Activated T-cell treated with anti-CD3 and anti-CD28 coated beads, Interleukin-2, amount 50 U/mL, for 24 hours (primary cell): Measurements from ENCODE around the gene CORO1C.
A peak's percentile ranks its signal among the peaks of the same experiment; 100 is the strongest.

ENCODE experiments used
- DNase-seq: peaks from one replicate; pipeline ENCODE4 v3.0.0-alpha.2; 2020
- H3K27ac Mint-ChIP-seq: 2 replicates; pipeline ENCODE4 v1.8.0; 2020; ENCODE audit warnings: mild to moderate bottlenecking, mixed read lengths
- H3K27me3 Mint-ChIP-seq: 2 replicates; pipeline ENCODE4 v1.8.0; 2020; ENCODE audit warnings: mixed read lengths
- H3K36me3 Mint-ChIP-seq: 2 replicates; pipeline ENCODE4 v1.8.0; 2020; ENCODE audit warnings: low read depth, mixed read lengths
- H3K4me1 Mint-ChIP-seq: 2 replicates; pipeline ENCODE4 v1.8.0; 2020; ENCODE audit warnings: low read depth, mixed read lengths
- H3K4me3 Mint-ChIP-seq: 2 replicates; pipeline ENCODE4 v1.8.0; 2020; ENCODE audit warnings: mild to moderate bottlenecking, moderate library complexity, mixed read lengths
- H3K9me3 Mint-ChIP-seq: 2 replicates; pipeline ENCODE4 v1.8.0; 2020; ENCODE audit warnings: mixed read lengths

The CORO1C gene

GRCh38 chr12:108616941-108617858 is 114.1 kb downstream of the CORO1C start:
- H3K27ac Mint-ChIP-seq = peak overlapping the region; percentile 97
- H3K36me3 Mint-ChIP-seq = peaks cover 28% of the 10 kb centered on the region
- H3K4me3 Mint-ChIP-seq = peak overlapping the region; percentile 51
- no peaks in the 10 kb centered on the region for H3K27me3 Mint-ChIP-seq
- H3K9me3 Mint-ChIP-seq = peaks cover 12% of the 10 kb centered on the region
- peak; percentile 83 for DNase-seq
- peaks cover 52% of the 10 kb centered on the region for H3K4me1 Mint-ChIP-seq

GRCh38 chr12:108616359-108616758 is 115.0 kb downstream of the CORO1C start:
- Mint-ChIP-seq H3K27ac (peak overlapping the region; percentile 97), H3K36me3 (peaks cover 19% of the 10 kb centered on the region), H3K4me3 (no peak overlapping the region), H3K4me1 (peaks cover 57% of the 10 kb centered on the region), H3K27me3 (no peaks in the 10 kb centered on the region), H3K9me3 (peaks cover 12% of the 10 kb centered on the region)
- no peak for DNase-seq

DNA sequence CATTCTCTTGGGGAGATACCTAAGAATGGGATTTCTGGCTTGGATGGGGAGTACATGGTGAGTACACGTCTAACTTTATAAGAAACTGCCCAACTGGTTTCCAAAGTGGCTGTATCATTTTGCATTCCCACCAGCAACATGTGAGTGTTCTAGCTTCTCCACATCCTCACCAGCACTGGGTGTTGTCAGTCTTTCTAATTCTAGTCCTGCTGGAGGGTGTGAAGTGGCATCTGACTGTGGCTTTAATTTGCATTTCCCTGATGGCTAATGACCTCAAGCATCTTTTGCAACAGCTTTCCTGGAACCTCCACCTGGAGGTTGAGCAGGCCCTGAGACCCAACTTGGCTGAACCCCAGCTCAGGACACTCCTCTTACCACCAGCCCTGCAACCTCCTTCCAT is 115.4 kb downstream of the CORO1C start:
- Mint-ChIP-seq H3K36me3 (peaks cover 15% of the 10 kb centered on the region), H3K27ac (peak overlapping the region; percentile 97), H3K4me1 (peaks cover 54% of the 10 kb centered on the region), H3K27me3 (no peaks in the 10 kb centered on the region), H3K9me3 (peaks cover 12% of the 10 kb centered on the region), H3K4me3 (no peak overlapping the region)
- no peak for DNase-seq

- Mint-ChIP-seq H3K4me3 (no peak overlapping the region), H3K27ac (peak overlapping the region; percentile 23), H3K4me1 (peaks cover 52% of the 10 kb centered on the region), H3K27me3 (no peaks in the 10 kb centered on the region), H3K36me3 (peaks cover 6% of the 10 kb centered on the region), H3K9me3 (peaks cover 12% of the 10 kb centered on the region)
- no peak for DNase-seq
These were observed 116.7 kb downstream of the CORO1C start for GRCh38 chr12:108614639-108615038.

- Mint-ChIP-seq H3K4me3 (no peak overlapping the region), H3K27ac (no peak overlapping the region), H3K9me3 (peaks cover 12% of the 10 kb centered on the region), H3K4me1 (peaks cover 52% of the 10 kb centered on the region), H3K27me3 (no peaks in the 10 kb centered on the region), H3K36me3 (peaks cover 6% of the 10 kb centered on the region)
- no peak for DNase-seq
These were observed 117.3 kb downstream of the CORO1C start for GRCh38 chr12:108614041-108614440.

DNA sequence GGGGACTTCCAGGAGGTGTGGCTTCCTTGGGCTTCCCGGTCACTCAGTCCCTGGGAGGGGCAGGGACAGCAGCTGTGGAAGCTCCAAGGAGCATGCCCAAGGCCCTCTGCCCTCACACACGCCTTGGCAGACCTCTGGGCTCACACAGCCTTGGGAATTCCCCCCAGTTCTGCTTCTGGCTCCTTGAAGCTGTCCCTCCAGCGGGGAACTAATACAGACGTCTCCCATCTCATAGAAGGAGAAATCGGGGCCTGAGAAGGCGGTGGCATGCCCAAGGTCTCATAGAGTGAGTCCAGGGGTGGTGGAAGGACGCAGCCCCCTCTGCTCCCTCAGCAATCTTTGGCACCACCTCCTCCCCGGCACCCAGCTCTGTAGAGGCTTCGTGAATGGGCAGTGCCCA is 117.8 kb downstream of the CORO1C start:
- Mint-ChIP-seq H3K27ac (no peak overlapping the region), H3K4me1 (peaks cover 51% of the 10 kb centered on the region), H3K27me3 (no peaks in the 10 kb centered on the region), H3K4me3 (no peak overlapping the region), H3K9me3 (peaks cover 12% of the 10 kb centered on the region), H3K36me3 (peaks cover 6% of the 10 kb centered on the region)
- no peak for DNase-seq

DNA sequence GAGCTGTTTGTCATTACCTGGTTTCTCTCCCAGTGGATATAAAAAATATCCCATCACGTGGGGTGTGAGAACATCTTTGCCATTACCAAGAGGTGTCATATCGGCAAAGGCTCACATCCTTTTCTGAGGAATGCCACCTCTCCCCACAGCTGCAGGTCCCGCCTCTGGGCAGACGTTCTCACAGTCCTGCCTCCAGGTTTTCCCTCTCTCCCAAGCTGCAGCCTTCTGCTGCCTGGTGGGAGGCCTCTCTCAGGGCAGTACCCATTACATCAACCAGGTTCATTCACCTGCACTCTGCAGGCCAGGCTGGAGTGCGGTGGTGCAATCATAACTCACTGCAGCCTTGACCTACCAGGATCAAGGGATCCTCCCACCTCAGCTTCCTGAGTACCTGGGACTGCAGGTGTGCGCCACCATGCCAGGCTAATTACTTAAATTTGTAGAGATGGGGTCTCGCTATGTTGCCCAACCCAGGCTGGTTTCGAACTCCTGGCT is 118.5 kb downstream of the CORO1C start:
- peaks cover 44% of the 10 kb centered on the region for H3K4me1 Mint-ChIP-seq
- H3K36me3 Mint-ChIP-seq = peaks cover 6% of the 10 kb centered on the region
- H3K4me3 Mint-ChIP-seq = no peak overlapping the region
- no peak overlapping the region for H3K27ac Mint-ChIP-seq
- peaks cover 12% of the 10 kb centered on the region for H3K9me3 Mint-ChIP-seq
- no peaks in the 10 kb centered on the region for H3K27me3 Mint-ChIP-seq
- no peak for DNase-seq

GRCh38 chr12:108611884-108612415 is 119.4 kb downstream of the CORO1C start:
- H3K4me3 Mint-ChIP-seq = no peak overlapping the region
- DNase-seq = peak; percentile 74
- H3K27me3 Mint-ChIP-seq = no peaks in the 10 kb centered on the region
- H3K9me3 Mint-ChIP-seq = peaks cover 12% of the 10 kb centered on the region
- peaks cover 6% of the 10 kb centered on the region for H3K36me3 Mint-ChIP-seq
- peaks cover 36% of the 10 kb centered on the region for H3K4me1 Mint-ChIP-seq
- peak overlapping the region; percentile 1 for H3K27ac Mint-ChIP-seq

- DNase-seq = no peak
- Mint-ChIP-seq H3K27me3 (no peaks in the 10 kb centered on the region), H3K36me3 (no peaks in the 10 kb centered on the region), H3K4me1 (peaks cover 26% of the 10 kb centered on the region), H3K4me3 (no peak overlapping the region), H3K9me3 (peaks cover 5% of the 10 kb centered on the region), H3K27ac (no peak overlapping the region)
These were observed 120.3 kb downstream of the CORO1C start for GRCh38 chr12:108610856-108611605.

GRCh38 chr12:108610336-108610815 is 120.9 kb downstream of the CORO1C start:
- no peak overlapping the region for H3K27ac Mint-ChIP-seq
- no peaks in the 10 kb centered on the region for H3K27me3 Mint-ChIP-seq
- no peak overlapping the region for H3K4me3 Mint-ChIP-seq
- DNase-seq = no peak
- H3K9me3 Mint-ChIP-seq = no peaks in the 10 kb centered on the region
- H3K4me1 Mint-ChIP-seq = peaks cover 21% of the 10 kb centered on the region
- H3K36me3 Mint-ChIP-seq = no peaks in the 10 kb centered on the region

GRCh38 chr12:108609537-108610335 is 121.6 kb downstream of the CORO1C start:
- Mint-ChIP-seq H3K27me3 (no peaks in the 10 kb centered on the region), H3K27ac (no peak overlapping the region)
- no peak for DNase-seq

DNA sequence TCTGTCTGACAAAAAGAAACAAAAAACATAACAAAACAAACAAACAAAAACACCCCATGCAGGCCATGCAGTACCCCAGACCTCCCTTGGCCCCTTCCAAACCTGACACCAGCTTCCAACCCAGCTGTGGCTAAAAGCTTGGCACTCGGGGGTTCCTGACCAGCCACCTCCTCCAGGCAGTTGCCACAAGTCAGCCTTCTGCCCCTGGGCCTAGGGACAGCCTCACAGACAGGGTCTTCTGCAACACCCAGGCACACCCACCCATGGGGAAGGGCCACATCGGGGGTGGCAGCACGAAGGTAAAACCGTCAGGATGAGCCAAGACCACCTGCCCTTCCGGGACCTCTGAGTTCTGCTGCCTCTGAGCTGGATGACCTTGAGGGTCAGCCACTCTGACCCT is 122.7 kb downstream of the CORO1C start:
- Mint-ChIP-seq H3K4me1 (peaks cover 18% of the 10 kb centered on the region), H3K27me3 (no peaks in the 10 kb centered on the region), H3K27ac (no peak overlapping the region), H3K36me3 (no peaks in the 10 kb centered on the region), H3K9me3 (no peaks in the 10 kb centered on the region), H3K4me3 (no peak overlapping the region)
- DNase-seq = no peak

More at GRCh38 chr12:108609537-108610335, 121.6 kb downstream of the CORO1C start:
- H3K4me3 Mint-ChIP-seq = no peak overlapping the region
- peaks cover 21% of the 10 kb centered on the region for H3K4me1 Mint-ChIP-seq
- H3K9me3 Mint-ChIP-seq = no peaks in the 10 kb centered on the region
- H3K36me3 Mint-ChIP-seq = no peaks in the 10 kb centered on the region

DNA sequence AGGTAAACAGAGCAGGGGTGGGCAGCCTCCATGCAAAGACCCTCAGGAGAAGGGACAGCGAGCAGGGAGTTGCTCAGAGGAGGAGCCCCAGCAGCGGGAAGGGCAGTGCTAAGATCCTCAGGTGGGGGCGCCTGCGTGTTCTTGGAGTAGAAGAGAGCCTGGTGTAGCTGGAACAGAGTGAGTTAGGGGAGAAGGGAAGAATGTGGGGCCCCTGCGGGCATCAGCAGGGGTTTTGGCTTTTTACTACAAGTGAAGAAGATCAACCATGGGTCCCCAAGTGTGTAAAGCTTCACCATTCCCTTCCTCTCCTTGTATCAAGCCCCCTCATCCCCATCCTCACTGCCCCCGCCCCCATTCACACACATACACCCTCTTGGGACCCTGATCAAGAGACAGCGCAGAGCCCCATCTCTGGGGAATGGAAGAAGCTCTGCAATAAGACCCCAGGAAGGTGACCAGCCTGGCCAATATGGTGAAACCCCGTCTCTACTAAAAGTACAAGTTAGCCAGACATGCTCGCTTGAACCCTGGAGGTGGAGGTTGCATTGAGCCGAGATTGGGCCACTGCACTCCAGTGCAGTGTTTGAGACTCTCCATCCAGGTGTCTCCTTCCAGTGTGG is 123.2 kb downstream of the CORO1C start:
- peaks cover 14% of the 10 kb centered on the region for H3K4me1 Mint-ChIP-seq
- no peaks in the 10 kb centered on the region for H3K27me3 Mint-ChIP-seq
- no peak for DNase-seq
- H3K36me3 Mint-ChIP-seq = no peaks in the 10 kb centered on the region
- H3K9me3 Mint-ChIP-seq = no peaks in the 10 kb centered on the region
- no peak overlapping the region for H3K4me3 Mint-ChIP-seq
- no peak overlapping the region for H3K27ac Mint-ChIP-seq
